Measurements from ENCODE around the gene PPFIBP1.

DNA sequence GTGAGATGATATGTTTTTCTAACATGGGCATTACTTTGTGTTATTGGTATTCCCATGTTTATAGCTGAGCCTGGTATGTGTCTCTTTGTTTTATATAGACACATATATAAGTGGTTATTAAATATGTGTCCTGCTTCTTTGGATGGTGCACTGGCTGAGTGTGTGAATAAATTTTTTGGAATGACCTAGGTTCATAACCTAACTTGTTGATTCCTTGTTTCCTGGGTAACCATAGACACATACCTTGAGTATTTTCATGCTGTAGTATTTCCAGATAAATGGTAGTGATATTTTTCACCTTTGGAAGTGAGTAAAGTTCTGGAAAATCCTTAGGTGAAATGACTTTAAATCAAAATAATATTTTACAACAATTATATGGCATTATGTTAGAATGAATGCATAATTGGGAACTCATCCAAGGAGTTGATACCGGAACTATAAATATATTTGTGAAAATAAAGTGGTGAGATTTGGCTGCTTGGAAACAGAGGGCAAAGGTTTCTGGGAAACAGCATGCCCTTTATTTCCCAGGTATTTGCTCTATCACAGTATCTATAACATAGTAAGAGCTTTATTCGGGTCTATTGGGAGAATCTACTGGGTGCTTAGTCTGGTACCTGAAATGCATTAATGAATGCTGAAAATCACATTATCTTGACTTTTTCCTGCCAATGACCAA, 107.9 kb downstream of the PPFIBP1 start:
- no peak for TF ChIP-seq ELF2 (CRISPR knock-in tag; IDR thresholded peaks at IDR 0.05)
- no peak for TF ChIP-seq JUNB (CRISPR knock-in tag; conservative IDR thresholded peaks at IDR 0.05)
- no peak for TF ChIP-seq EZH2 (IDR thresholded peaks at IDR 0.05; ENCODE audit: borderline replicate concordance, low read depth, low read length)

Measured in K562 (cell line).